ENCODE results near the gene UBE2J2. TPM values are rescaled to one million over a fixed set of nuclear protein-coding genes. Genes with fewer than 3 reads are reported as not detected.

UBE2J2 gene
- total RNA-seq, 3 donors from 2014 or later = 37.0 to 39.8 (median 37.4) TPM

- DNase-seq (ENCODE audit: low spot score in 2 of 2) = no peak
- no peaks in the 10 kb centered on the region for H3K9me3 ChIP-seq
- TF ChIP-seq POLR2A (IDR thresholded peaks at IDR 0.05) = no peak
- no peak for TF ChIP-seq POLR2AphosphoS5 (IDR thresholded peaks at IDR 0.05)
- TF ChIP-seq CTCF (IDR thresholded peaks at IDR 0.05) = no peak
- no peak overlapping the region for H3K27ac ChIP-seq
- no peaks in the 10 kb centered on the region for H3K36me3 ChIP-seq
- H3K27me3 ChIP-seq = no peaks in the 10 kb centered on the region
- intact Hi-C loops (cut with DNase I; ENCODE audit: low total_unique reads) = no loop called here
- H3K4me1 ChIP-seq = peaks cover 13 to 22% of the 10 kb centered on the region in 2 donors
- H3K4me3 ChIP-seq = no peak overlapping the region
Measured at GRCh38 chr1:1268284-1268682, 5.4 kb downstream of the UBE2J2 start.

GRCh38 chr1:1267488-1268283 is 6.0 kb downstream of the UBE2J2 start:
- Histone ChIP-seq H3K36me3 (no peaks in the 10 kb centered on the region), H3K4me1 (peaks cover 13 to 22% of the 10 kb centered on the region in 2 donors), H3K9me3 (no peaks in the 10 kb centered on the region), H3K4me3 (no peak overlapping the region), H3K27ac (no peak overlapping the region), H3K27me3 (no peaks in the 10 kb centered on the region)
- no peak for DNase-seq (ENCODE audit: low spot score in 2 of 2)
- intact Hi-C loops (cut with DNase I; ENCODE audit: low total_unique reads) = no loop called here
- TF ChIP-seq CTCF (IDR thresholded peaks at IDR 0.05) (no peak), POLR2A (IDR thresholded peaks at IDR 0.05) (no peak), POLR2AphosphoS5 (IDR thresholded peaks at IDR 0.05) (no peak)

GRCh38 chr1:1264868-1265272 is 8.8 kb downstream of the UBE2J2 start:
- no peaks in the 10 kb centered on the region for H3K9me3 ChIP-seq
- H3K4me3 ChIP-seq = no peak overlapping the region
- H3K36me3 ChIP-seq = peaks cover 8% of the 10 kb centered on the region
- no peak overlapping the region for H3K27ac ChIP-seq
- H3K4me1 ChIP-seq = no peaks in the 10 kb centered on the region
- TF ChIP-seq CTCF (IDR thresholded peaks at IDR 0.05) (no peak), POLR2A (IDR thresholded peaks at IDR 0.05) (no peak), POLR2AphosphoS5 (IDR thresholded peaks at IDR 0.05) (no peak)
- no peaks in the 10 kb centered on the region for H3K27me3 ChIP-seq
- no peak for DNase-seq (ENCODE audit: low spot score in 2 of 2)
- intact Hi-C loops (cut with DNase I; ENCODE audit: low total_unique reads) = no loop called here

- DNase-seq (ENCODE audit: low spot score in 2 of 2) = no peak
- H3K4me3 ChIP-seq = no peak overlapping the region
- no peaks in the 10 kb centered on the region for H3K27me3 ChIP-seq
- intact Hi-C loops (cut with DNase I; ENCODE audit: low total_unique reads) = no loop called here
- no peaks in the 10 kb centered on the region for H3K9me3 ChIP-seq
- H3K36me3 ChIP-seq = peaks cover 8% of the 10 kb centered on the region
- no peaks in the 10 kb centered on the region for H3K4me1 ChIP-seq
- H3K27ac ChIP-seq = no peak overlapping the region
- TF ChIP-seq CTCF (IDR thresholded peaks at IDR 0.05) (no peak), POLR2AphosphoS5 (IDR thresholded peaks at IDR 0.05) (no peak), POLR2A (IDR thresholded peaks at IDR 0.05) (no peak)
Measured at GRCh38 chr1:1264026-1264425, 9.6 kb downstream of the UBE2J2 start.

- peaks cover 8% of the 10 kb centered on the region for H3K36me3 ChIP-seq
- DNase-seq (ENCODE audit: low spot score in 2 of 2) = no peak
- no peak for TF ChIP-seq POLR2AphosphoS5 (IDR thresholded peaks at IDR 0.05)
- TF ChIP-seq POLR2A (IDR thresholded peaks at IDR 0.05) = no peak
- no peak for TF ChIP-seq CTCF (IDR thresholded peaks at IDR 0.05)
- H3K27ac ChIP-seq = no peak overlapping the region
- H3K4me3 ChIP-seq = no peak overlapping the region
- intact Hi-C loops (cut with DNase I; ENCODE audit: low total_unique reads) = no loop called here
- no peaks in the 10 kb centered on the region for H3K9me3 ChIP-seq
- H3K4me1 ChIP-seq = no peaks in the 10 kb centered on the region
- H3K27me3 ChIP-seq = no peaks in the 10 kb centered on the region
Measured at GRCh38 chr1:1262758-1263157, 10.9 kb downstream of the UBE2J2 start.
